DOHH2 (cell line): ENCODE results near the gene EPHB1.

ENCODE experiments used
- H3F3A ChIP-seq: fragments of 200-600 bp; sonication (generic), shearing (Covaris generic); 2 replicates; pipeline ENCODE4 v1.6.0; 2016; ENCODE audit warnings: antibody characterized with exemption, mild to moderate bottlenecking; ENCODE audit not compliant: control insufficient read depth, insufficient read depth
- H3K27ac ChIP-seq: fragments of 200-600 bp; sonication (generic); 2 replicates; pipeline ENCODE4 v1.5.1; 2014; ENCODE audit warnings: low read depth, mild to moderate bottlenecking, low read length, moderate library complexity
- H3K27me3 ChIP-seq: fragments of 200-600 bp; sonication (generic); 2 replicates; pipeline ENCODE4 v1.6.1; 2014; ENCODE audit warnings: mild to moderate bottlenecking, low read length, mixed read lengths; ENCODE audit not compliant: control insufficient read depth
- H3K36me3 ChIP-seq: fragments of 200-600 bp; sonication (generic); 2 replicates; pipeline ENCODE4 v1.6.1; 2014; ENCODE audit warnings: mild to moderate bottlenecking, low read length, moderate library complexity, mixed read lengths; ENCODE audit not compliant: control insufficient read depth
- H3K4me1 ChIP-seq: fragments of 200-600 bp; sonication (generic); 2 replicates; pipeline ENCODE4 v1.6.1; 2014; ENCODE audit warnings: mild to moderate bottlenecking, low read length, mixed read lengths; ENCODE audit not compliant: control insufficient read depth
- H3K4me2 ChIP-seq: fragments of 200-600 bp; sonication (generic); 2 replicates; pipeline ENCODE4 v1.6.0; 2014; ENCODE audit warnings: mild to moderate bottlenecking, low read length, moderate library complexity
- H3K4me3 ChIP-seq: fragments of 200-600 bp; sonication (generic); 2 replicates; pipeline ENCODE4 v1.5.1; 2014; ENCODE audit warnings: mild to moderate bottlenecking, low read length, mixed read lengths
- H3K79me2 ChIP-seq: fragments of 200-600 bp; sonication (generic); 2 replicates; pipeline ENCODE4 v1.6.1; 2014; ENCODE audit warnings: mild to moderate bottlenecking, low read length, mixed read lengths; ENCODE audit not compliant: control insufficient read depth
- H3K9me2 ChIP-seq: fragments of 200-600 bp; sonication (generic); replicated peaks from 2 replicates; pipeline ENCODE4 v1.6.1; 2014; ENCODE audit warnings: mild to moderate bottlenecking, low read length, mixed read lengths; ENCODE audit not compliant: control insufficient read depth
- H3K9me3 ChIP-seq: fragments of 200-600 bp; sonication (generic); 2 replicates; pipeline ENCODE4 v1.6.1; 2014; ENCODE audit warnings: antibody characterized with exemption, low read length, mixed read lengths; ENCODE audit not compliant: control insufficient read depth, insufficient read depth
- H4K20me1 ChIP-seq: fragments of 200-600 bp; sonication (generic); 2 replicates; pipeline ENCODE4 v1.6.0; 2014; ENCODE audit warnings: low read depth, mild to moderate bottlenecking, antibody characterized with exemption, low read length, moderate library complexity; ENCODE audit not compliant: control insufficient read depth, insufficient read depth
- CTCF ChIP-seq: fragments of 200-600 bp; sonication (generic); IDR thresholded peaks from one replicate; pipeline ENCODE4 v1.5.1; 2014; ENCODE audit warnings: antibody characterized with exemption, mild to moderate bottlenecking, low read depth, low read length; ENCODE audit not compliant: poor library complexity, severe bottlenecking
- EZH2phosphoT487 ChIP-seq: fragments of 200-600 bp; sonication (generic); IDR thresholded peaks from 2 replicates; pipeline ENCODE4 v1.6.1; 2017; ENCODE audit warnings: borderline replicate concordance, mild to moderate bottlenecking, antibody characterized with exemption, low read length, moderate library complexity, mixed read lengths

EPHB1 gene

GRCh38 chr3:135033737-135034136, 238.7 kb downstream of the EPHB1 start:
- H3K4me1 ChIP-seq = no peaks in the 10 kb centered on the region
- H3K9me2 ChIP-seq = no peaks in the 10 kb centered on the region
- no peaks in the 10 kb centered on the region for H4K20me1 ChIP-seq
- H3K27ac ChIP-seq = no peak overlapping the region
- H3K79me2 ChIP-seq = no peaks in the 10 kb centered on the region
- no peaks in the 10 kb centered on the region for H3K9me3 ChIP-seq
- no peaks in the 10 kb centered on the region for H3K36me3 ChIP-seq
- no peaks in the 10 kb centered on the region for H3F3A ChIP-seq
- H3K4me2 ChIP-seq = no peak overlapping the region
- no peaks in the 10 kb centered on the region for H3K27me3 ChIP-seq
- no peak for TF ChIP-seq CTCF
- no peak for TF ChIP-seq EZH2phosphoT487
- H3K4me3 ChIP-seq = no peak overlapping the region

DNA sequence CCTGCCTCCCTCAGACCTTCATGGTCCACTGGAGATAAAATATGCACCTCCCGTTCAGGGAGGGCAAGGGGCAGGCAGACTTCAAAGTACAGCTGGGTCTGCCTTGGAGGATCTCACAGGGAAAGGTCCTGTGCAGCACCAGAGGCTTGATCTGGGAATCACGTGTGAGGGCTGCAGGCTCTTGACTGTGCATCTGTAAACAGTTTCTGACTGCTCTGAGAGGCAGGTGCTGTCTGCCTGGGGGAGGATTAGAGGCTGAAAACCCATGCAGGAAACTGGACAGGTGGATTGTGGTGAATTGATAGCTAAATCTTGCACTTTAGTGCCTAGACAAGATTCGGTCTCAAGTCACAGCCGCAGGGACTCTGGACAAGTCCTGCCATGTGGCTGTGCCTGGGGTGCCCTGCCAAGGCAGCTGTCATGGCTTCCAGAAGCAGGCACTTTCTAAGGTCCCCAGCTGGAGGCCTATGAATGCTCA, 239.3 kb downstream of the EPHB1 start:
- no peak overlapping the region for H3K27ac ChIP-seq
- H3K4me1 ChIP-seq = no peaks in the 10 kb centered on the region
- no peaks in the 10 kb centered on the region for H4K20me1 ChIP-seq
- H3K36me3 ChIP-seq = no peaks in the 10 kb centered on the region
- H3K4me3 ChIP-seq = no peak overlapping the region
- no peaks in the 10 kb centered on the region for H3K9me2 ChIP-seq
- no peaks in the 10 kb centered on the region for H3K27me3 ChIP-seq
- H3K79me2 ChIP-seq = no peaks in the 10 kb centered on the region
- H3K4me2 ChIP-seq = no peak overlapping the region
- no peaks in the 10 kb centered on the region for H3F3A ChIP-seq
- TF ChIP-seq CTCF (no peak), EZH2phosphoT487 (no peak)
- H3K9me3 ChIP-seq = no peaks in the 10 kb centered on the region

DNA sequence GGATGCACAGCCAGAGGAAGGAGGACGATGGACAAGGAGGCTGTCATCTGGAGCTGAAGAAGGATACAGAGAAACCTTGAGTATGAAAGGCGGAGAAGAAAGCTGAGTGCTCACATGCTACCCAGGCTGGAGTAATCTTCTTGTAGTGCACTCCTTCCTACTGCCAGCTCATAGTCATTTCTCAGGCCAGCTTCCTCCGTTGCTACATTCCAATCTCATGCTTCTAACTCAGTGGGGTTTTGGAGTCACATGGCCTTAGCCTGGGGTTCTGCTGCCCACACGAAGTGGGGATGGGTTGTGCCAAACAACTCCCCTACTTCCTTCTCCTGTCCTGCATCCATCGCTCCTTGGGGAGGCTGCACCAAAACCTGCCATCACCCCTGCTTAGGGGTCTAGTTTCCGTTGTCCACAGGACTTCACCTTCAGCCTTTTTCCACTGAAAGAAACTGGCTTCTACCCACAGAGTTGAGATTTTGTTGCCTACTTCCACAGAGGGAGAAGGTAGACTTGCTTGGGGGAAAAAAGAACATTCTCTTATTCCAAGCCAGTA, 239.9 kb downstream of the EPHB1 start:
- Histone ChIP-seq H3K27ac (no peak overlapping the region), H3K9me2 (no peaks in the 10 kb centered on the region), H3K9me3 (no peaks in the 10 kb centered on the region), H3K27me3 (no peaks in the 10 kb centered on the region), H3K4me1 (no peaks in the 10 kb centered on the region), H3K36me3 (no peaks in the 10 kb centered on the region), H4K20me1 (no peaks in the 10 kb centered on the region), H3K4me3 (no peak overlapping the region), H3K4me2 (no peak overlapping the region), H3F3A (no peaks in the 10 kb centered on the region), H3K79me2 (no peaks in the 10 kb centered on the region)
- TF ChIP-seq EZH2phosphoT487 = no peak
- TF ChIP-seq CTCF = no peak
